NCI-H345 treated with DMSO at 0.1 percent for 48 hours (cell line): ENCODE measurements around the gene CGB8.
"Not testable (repeated sequence)": the region's sequence is repeated elsewhere in the genome, so short reads cannot be mapped to it uniquely, and the experiment has no call there.

Source experiments
- DNase-seq: peaks from one replicate; lab custom pipeline; 2025; ENCODE audit not compliant: unreplicated experiment; lab: John Stamatoyannopoulos, UW

Gene CGB8

GRCh38 chr19:49031642-49032301 lies 17.1 kb downstream of the CGB8 start, which contains the start of gene CGB2:
Gene CGB2, plus strand, starts transcription at chr19:49031890. Its CDS starts 206 bp downstream, at chr19:49032096.
- DNase-seq, result not testable (repeated sequence)

- not testable (repeated sequence) for DNase-seq
Measured at GRCh38 chr19:49030323-49030722, 18.6 kb downstream of the CGB8 start.

GRCh38 chr19:49029749-49030148 lies 19.2 kb downstream of the CGB8 start:
- DNase-seq, result not testable (repeated sequence)

- not testable (repeated sequence) for DNase-seq
Measured at GRCh38 chr19:49028686-49029085, 20.2 kb downstream of the CGB8 start.

- not testable (repeated sequence) for DNase-seq
Measured at GRCh38 chr19:49025599-49025998, 23.3 kb downstream of the CGB8 start.

GRCh38 chr19:49025088-49025487 lies 23.8 kb downstream of the CGB8 start:
- not testable (repeated sequence) for DNase-seq

GRCh38 chr19:49024233-49024632 lies 24.7 kb downstream of the CGB8 start, which contains the start of gene CGB3:
Gene CGB3, minus strand, starts transcription at chr19:49024333. Its CDS starts 362 bp downstream, at chr19:49023971.
- DNase-seq, result not testable (repeated sequence)

- DNase-seq, result no peak
Measured at GRCh38 chr19:49022116-49022515, 26.8 kb downstream of the CGB8 start.

- DNase-seq, result no peak
Measured at GRCh38 chr19:49020931-49021895, 27.7 kb downstream of the CGB8 start.

GRCh38 chr19:49020342-49020741 lies 28.6 kb downstream of the CGB8 start:
- DNase-seq, result no peak

GRCh38 chr19:49019242-49019932 lies 29.5 kb downstream of the CGB8 start:
- DNase-seq, result no peak

- not testable (repeated sequence) for DNase-seq
Measured at GRCh38 chr19:49018388-49019241, 30.3 kb downstream of the CGB8 start.

- no peak for DNase-seq
Measured at GRCh38 chr19:49017666-49018351, 31.1 kb downstream of the CGB8 start.

GRCh38 chr19:49017041-49017665 lies 31.8 kb downstream of the CGB8 start, which contains the start of gene LHB:
Gene LHB, minus strand, starts transcription at chr19:49017091. Its CDS starts 10 bp downstream, at chr19:49017081.
- no peak for DNase-seq

- DNase-seq, result no peak
Measured at GRCh38 chr19:49016067-49016839, 32.7 kb downstream of the CGB8 start.

GRCh38 chr19:49014870-49015255 lies 34.0 kb downstream of the CGB8 start:
- DNase-seq, result no peak

GRCh38 chr19:49014123-49014869 lies 34.6 kb downstream of the CGB8 start:
- no peak for DNase-seq

GRCh38 chr19:49011194-49011593 lies 37.7 kb downstream of the CGB8 start:
- DNase-seq, result no peak
